Activated T-cell treated with anti-CD3 and anti-CD28 coated beads, Interleukin-2, amount 50 U/mL, for 24 hours (primary cell): ENCODE results near the gene CIZ1.
"Not testable (repeated sequence)": the region's sequence is repeated elsewhere in the genome, so short reads cannot be mapped to it uniquely, and the experiment has no call there.

ENCODE experiments used
- DNase-seq: peaks from one replicate; pipeline ENCODE4 v3.0.0-alpha.2; 2020
- H3K27ac Mint-ChIP-seq: 2 replicates; pipeline ENCODE4 v1.8.0; 2020; ENCODE audit warnings: mild to moderate bottlenecking, mixed read lengths
- H3K27me3 Mint-ChIP-seq: 2 replicates; pipeline ENCODE4 v1.8.0; 2020; ENCODE audit warnings: mixed read lengths
- H3K36me3 Mint-ChIP-seq: 2 replicates; pipeline ENCODE4 v1.8.0; 2020; ENCODE audit warnings: low read depth, mixed read lengths
- H3K4me1 Mint-ChIP-seq: 2 replicates; pipeline ENCODE4 v1.8.0; 2020; ENCODE audit warnings: low read depth, mixed read lengths
- H3K4me3 Mint-ChIP-seq: 2 replicates; pipeline ENCODE4 v1.8.0; 2020; ENCODE audit warnings: mild to moderate bottlenecking, moderate library complexity, mixed read lengths
- H3K9me3 Mint-ChIP-seq: 2 replicates; pipeline ENCODE4 v1.8.0; 2020; ENCODE audit warnings: mixed read lengths

The CIZ1 gene

GRCh38 chr9:128191406-128192046 is at the start of gene CIZ1:
TSS of gene CIZ1 (minus strand) at chr9:128191572. CDS start at chr9:128190857, 715 bp downstream.
- DNase-seq: peak; percentile 86
- H3K36me3 Mint-ChIP-seq: peaks cover 37% of the 10 kb centered on the region
- H3K9me3 Mint-ChIP-seq: no peaks in the 10 kb centered on the region
- H3K27ac Mint-ChIP-seq: peak within 1 kb of the TSS; percentile 94
- H3K27me3 Mint-ChIP-seq: no peaks in the 10 kb centered on the region
- H3K4me1 Mint-ChIP-seq: peaks cover 38% of the 10 kb centered on the region
- H3K4me3 Mint-ChIP-seq: peak within 1 kb of the TSS; percentile 99

- Mint-ChIP-seq H3K4me3 (no peak overlapping the region), H3K36me3 (no peaks in the 10 kb centered on the region), H3K9me3 (no peaks in the 10 kb centered on the region), H3K27me3 (no peaks in the 10 kb centered on the region), H3K27ac (no peak overlapping the region), H3K4me1 (peaks cover 3% of the 10 kb centered on the region)
- DNase-seq: no peak
Measured at GRCh38 chr9:128233817-128234406, 42.5 kb upstream of the CIZ1 start.

- Mint-ChIP-seq H3K27ac (no peak overlapping the region), H3K36me3 (no peaks in the 10 kb centered on the region), H3K9me3 (no peaks in the 10 kb centered on the region), H3K4me1 (peaks cover 3% of the 10 kb centered on the region), H3K27me3 (no peaks in the 10 kb centered on the region), H3K4me3 (no peak overlapping the region)
- DNase-seq: no peak
Measured at GRCh38 chr9:128232528-128233428, 41.4 kb upstream of the CIZ1 start.

- Mint-ChIP-seq H3K9me3 (no peaks in the 10 kb centered on the region), H3K4me3 (no peak overlapping the region), H3K27ac (no peak overlapping the region), H3K27me3 (no peaks in the 10 kb centered on the region), H3K4me1 (peaks cover 3% of the 10 kb centered on the region), H3K36me3 (no peaks in the 10 kb centered on the region)
- DNase-seq: no peak
Measured at GRCh38 chr9:128231638-128232527, 40.5 kb upstream of the CIZ1 start.

- not testable (repeated sequence) for H3K9me3 Mint-ChIP-seq, H3K27me3 Mint-ChIP-seq
Measured at GRCh38 chr9:128230897-128231296, 39.5 kb upstream of the CIZ1 start.

GRCh38 chr9:128226412-128226801 is 35.0 kb upstream of the CIZ1 start:
- Mint-ChIP-seq H3K9me3 (no peaks in the 10 kb centered on the region), H3K4me3 (no peak overlapping the region), H3K27me3 (no peaks in the 10 kb centered on the region), H3K36me3 (no peaks in the 10 kb centered on the region), H3K4me1 (no peaks in the 10 kb centered on the region), H3K27ac (no peak overlapping the region)
- DNase-seq: no peak

More at GRCh38 chr9:128230897-128231296, 39.5 kb upstream of the CIZ1 start:
- H3K27ac Mint-ChIP-seq, DNase-seq, H3K4me1 Mint-ChIP-seq, H3K4me3 Mint-ChIP-seq, H3K36me3 Mint-ChIP-seq: not testable (repeated sequence)

- H3K9me3 Mint-ChIP-seq: no peaks in the 10 kb centered on the region
- no peaks in the 10 kb centered on the region for H3K36me3 Mint-ChIP-seq
- no peaks in the 10 kb centered on the region for H3K4me1 Mint-ChIP-seq
- H3K4me3 Mint-ChIP-seq: no peak overlapping the region
- H3K27me3 Mint-ChIP-seq: no peaks in the 10 kb centered on the region
- DNase-seq: no peak
- no peak overlapping the region for H3K27ac Mint-ChIP-seq
Measured at GRCh38 chr9:128225770-128226411, 34.5 kb upstream of the CIZ1 start.

GRCh38 chr9:128224877-128225276 is 33.5 kb upstream of the CIZ1 start:
- no peak overlapping the region for H3K4me3 Mint-ChIP-seq
- no peaks in the 10 kb centered on the region for H3K9me3 Mint-ChIP-seq
- no peak for DNase-seq
- H3K27ac Mint-ChIP-seq: no peak overlapping the region
- H3K36me3 Mint-ChIP-seq: no peaks in the 10 kb centered on the region
- no peaks in the 10 kb centered on the region for H3K27me3 Mint-ChIP-seq
- H3K4me1 Mint-ChIP-seq: no peaks in the 10 kb centered on the region

GRCh38 chr9:128222880-128223670 is 31.7 kb upstream of the CIZ1 start:
- Mint-ChIP-seq H3K9me3 (no peaks in the 10 kb centered on the region), H3K27ac (no peak overlapping the region), H3K27me3 (no peaks in the 10 kb centered on the region), H3K4me1 (peaks cover 10% of the 10 kb centered on the region), H3K4me3 (no peak overlapping the region), H3K36me3 (no peaks in the 10 kb centered on the region)
- no peak for DNase-seq

- no peaks in the 10 kb centered on the region for H3K27me3 Mint-ChIP-seq
- DNase-seq: no peak
- H3K36me3 Mint-ChIP-seq: no peaks in the 10 kb centered on the region
- no peaks in the 10 kb centered on the region for H3K9me3 Mint-ChIP-seq
- H3K4me3 Mint-ChIP-seq: no peak overlapping the region
- peaks cover 15% of the 10 kb centered on the region for H3K4me1 Mint-ChIP-seq
- no peak overlapping the region for H3K27ac Mint-ChIP-seq
Measured at GRCh38 chr9:128222026-128222425, 30.7 kb upstream of the CIZ1 start.

- Mint-ChIP-seq H3K36me3 (no peaks in the 10 kb centered on the region), H3K4me3 (no peak overlapping the region), H3K4me1 (peaks cover 15% of the 10 kb centered on the region), H3K9me3 (no peaks in the 10 kb centered on the region), H3K27me3 (no peaks in the 10 kb centered on the region), H3K27ac (no peak overlapping the region)
- DNase-seq: no peak
Measured at GRCh38 chr9:128219831-128220230, 28.5 kb upstream of the CIZ1 start.

- Mint-ChIP-seq H3K4me1 (peaks cover 15% of the 10 kb centered on the region), H3K9me3 (no peaks in the 10 kb centered on the region), H3K36me3 (no peaks in the 10 kb centered on the region), H3K27me3 (peaks cover 2% of the 10 kb centered on the region), H3K27ac (peak overlapping the region; percentile 72), H3K4me3 (peak overlapping the region; percentile 75)
- peak; percentile 96 for DNase-seq
Measured at GRCh38 chr9:128218518-128219389, 27.4 kb upstream of the CIZ1 start.
